ENCODE results near the gene SORCS3. TPM values are rescaled to one million over a fixed set of nuclear protein-coding genes. Genes with fewer than 3 reads are reported as not detected.
A peak's percentile ranks its signal among the peaks of the same experiment; 100 is the strongest.

SORCS3 gene
- total and polyA plus RNA-seq, 4 donors, result 0.93 TPM; not detected in 3

DNA sequence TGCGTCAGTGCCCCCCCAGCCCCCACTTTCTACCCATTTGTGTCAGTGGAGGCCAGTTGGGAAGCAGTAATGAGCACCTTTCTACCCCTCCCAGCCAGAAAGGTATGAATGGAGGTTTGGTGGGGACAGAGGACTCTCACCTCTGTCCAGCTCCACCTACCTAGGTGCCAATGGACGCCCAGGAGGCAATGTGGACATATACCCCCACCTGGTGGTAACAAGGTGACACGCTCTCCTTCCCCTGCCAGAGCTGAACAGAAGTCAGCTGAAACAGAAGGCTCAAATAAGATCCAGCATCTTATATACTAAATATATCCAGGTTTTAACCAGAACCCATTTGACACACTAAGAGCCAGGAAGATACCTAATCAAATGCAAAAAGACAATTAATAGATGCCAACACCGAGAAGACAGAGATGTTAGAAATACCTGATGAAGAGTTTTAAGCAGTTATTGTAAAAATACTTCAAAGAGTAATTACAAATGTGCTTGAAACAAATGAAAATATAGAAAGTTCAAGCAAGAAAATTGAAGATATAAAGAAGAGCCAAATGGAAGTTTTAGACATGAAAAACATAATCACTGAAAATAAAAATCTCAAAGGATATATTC lies 18.4 kb upstream of the SORCS3 start:
- TF ChIP-seq ATF3 (IDR thresholded peaks at IDR 0.05) (no peak), RAD21 (IDR thresholded peaks at IDR 0.05) (peak; percentile 71)
- TF ChIP-seq, protein P1, sequence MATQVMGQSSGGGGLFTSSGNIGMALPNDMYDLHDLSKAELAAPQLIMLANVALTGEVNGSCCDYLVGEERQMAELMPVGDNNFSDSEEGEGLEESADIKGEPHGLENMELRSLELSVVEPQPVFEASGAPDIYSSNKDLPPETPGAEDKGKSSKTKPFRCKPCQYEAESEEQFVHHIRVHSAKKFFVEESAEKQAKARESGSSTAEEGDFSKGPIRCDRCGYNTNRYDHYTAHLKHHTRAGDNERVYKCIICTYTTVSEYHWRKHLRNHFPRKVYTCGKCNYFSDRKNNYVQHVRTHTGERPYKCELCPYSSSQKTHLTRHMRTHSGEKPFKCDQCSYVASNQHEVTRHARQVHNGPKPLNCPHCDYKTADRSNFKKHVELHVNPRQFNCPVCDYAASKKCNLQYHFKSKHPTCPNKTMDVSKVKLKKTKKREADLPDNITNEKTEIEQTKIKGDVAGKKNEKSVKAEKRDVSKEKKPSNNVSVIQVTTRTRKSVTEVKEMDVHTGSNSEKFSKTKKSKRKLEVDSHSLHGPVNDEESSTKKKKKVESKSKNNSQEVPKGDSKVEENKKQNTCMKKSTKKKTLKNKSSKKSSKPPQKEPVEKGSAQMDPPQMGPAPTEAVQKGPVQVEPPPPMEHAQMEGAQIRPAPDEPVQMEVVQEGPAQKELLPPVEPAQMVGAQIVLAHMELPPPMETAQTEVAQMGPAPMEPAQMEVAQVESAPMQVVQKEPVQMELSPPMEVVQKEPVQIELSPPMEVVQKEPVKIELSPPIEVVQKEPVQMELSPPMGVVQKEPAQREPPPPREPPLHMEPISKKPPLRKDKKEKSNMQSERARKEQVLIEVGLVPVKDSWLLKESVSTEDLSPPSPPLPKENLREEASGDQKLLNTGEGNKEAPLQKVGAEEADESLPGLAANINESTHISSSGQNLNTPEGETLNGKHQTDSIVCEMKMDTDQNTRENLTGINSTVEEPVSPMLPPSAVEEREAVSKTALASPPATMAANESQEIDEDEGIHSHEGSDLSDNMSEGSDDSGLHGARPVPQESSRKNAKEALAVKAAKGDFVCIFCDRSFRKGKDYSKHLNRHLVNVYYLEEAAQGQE (IDR thresholded peaks at IDR 0.05), result no peak
- TF ChIP-seq, protein P2, sequence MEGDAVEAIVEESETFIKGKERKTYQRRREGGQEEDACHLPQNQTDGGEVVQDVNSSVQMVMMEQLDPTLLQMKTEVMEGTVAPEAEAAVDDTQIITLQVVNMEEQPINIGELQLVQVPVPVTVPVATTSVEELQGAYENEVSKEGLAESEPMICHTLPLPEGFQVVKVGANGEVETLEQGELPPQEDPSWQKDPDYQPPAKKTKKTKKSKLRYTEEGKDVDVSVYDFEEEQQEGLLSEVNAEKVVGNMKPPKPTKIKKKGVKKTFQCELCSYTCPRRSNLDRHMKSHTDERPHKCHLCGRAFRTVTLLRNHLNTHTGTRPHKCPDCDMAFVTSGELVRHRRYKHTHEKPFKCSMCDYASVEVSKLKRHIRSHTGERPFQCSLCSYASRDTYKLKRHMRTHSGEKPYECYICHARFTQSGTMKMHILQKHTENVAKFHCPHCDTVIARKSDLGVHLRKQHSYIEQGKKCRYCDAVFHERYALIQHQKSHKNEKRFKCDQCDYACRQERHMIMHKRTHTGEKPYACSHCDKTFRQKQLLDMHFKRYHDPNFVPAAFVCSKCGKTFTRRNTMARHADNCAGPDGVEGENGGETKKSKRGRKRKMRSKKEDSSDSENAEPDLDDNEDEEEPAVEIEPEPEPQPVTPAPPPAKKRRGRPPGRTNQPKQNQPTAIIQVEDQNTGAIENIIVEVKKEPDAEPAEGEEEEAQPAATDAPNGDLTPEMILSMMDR (IDR thresholded peaks at IDR 0.05; ENCODE audit: low read depth, low read length, missing input control), result peak; percentile 45
- H3K4me3 ChIP-seq (ENCODE audit: low read depth in 1 of 3, low read length in 3 of 3), result no peak overlapping the region
- DNase-seq (ENCODE audit: low spot score), result no peak
- H3K4me1 ChIP-seq (ENCODE audit: control insufficient read depth in 4 of 4, insufficient read depth in 4 of 4, low read length in 3 of 4), result no peaks in the 10 kb centered on the region
- H3K9me3 ChIP-seq (ENCODE audit: control insufficient read depth in 4 of 4, low read length in 3 of 4), result no peaks in the 10 kb centered on the region
- 31% methylated on average over 4 of the region's 4 CpGs for WGBS
- H3K27me3 ChIP-seq (ENCODE audit: control insufficient read depth in 4 of 4, insufficient read depth in 4 of 4, low read length in 3 of 4), result peaks cover 0 to 2% (median 0%) of the 10 kb centered on the region in 4 donors
- H3K9ac ChIP-seq (ENCODE audit: low read depth in 1 of 2, low read length in 2 of 2), result no peak overlapping the region
- H3K27ac ChIP-seq (ENCODE audit: low read depth in 1 of 2, low read length in 2 of 2), result no peak overlapping the region
- no peaks in the 10 kb centered on the region for H3K36me3 ChIP-seq (ENCODE audit: control insufficient read depth in 4 of 4, insufficient read depth in 3 of 4, low read depth in 1 of 4, low read length in 3 of 4)

GRCh38 chr10:104630731-104631130 lies 10.4 kb upstream of the SORCS3 start:
- no peak for DNase-seq (ENCODE audit: low spot score)
- H3K9ac ChIP-seq (ENCODE audit: low read depth in 1 of 2, low read length in 2 of 2), result no peak overlapping the region
- H3K27ac ChIP-seq (ENCODE audit: low read depth in 1 of 2, low read length in 2 of 2), result no peak overlapping the region
- H3K4me1 ChIP-seq (ENCODE audit: control insufficient read depth in 4 of 4, insufficient read depth in 4 of 4, low read length in 3 of 4), result no peaks in the 10 kb centered on the region
- H3K4me3 ChIP-seq (ENCODE audit: low read depth in 1 of 3, low read length in 3 of 3), result no peak overlapping the region
- 75% methylated on average over 26 of the region's 26 CpGs for WGBS
- TF ChIP-seq GABPA (IDR thresholded peaks at IDR 0.05 in 1 of 2, conservative IDR thresholded peaks at IDR 0.05 in 1 of 2) (no peak), RAD21 (IDR thresholded peaks at IDR 0.05) (no peak)
- peaks cover 0 to 6% (median 0%) of the 10 kb centered on the region in 4 donors for H3K27me3 ChIP-seq (ENCODE audit: control insufficient read depth in 4 of 4, insufficient read depth in 4 of 4, low read length in 3 of 4)
- no peaks in the 10 kb centered on the region for H3K9me3 ChIP-seq (ENCODE audit: control insufficient read depth in 4 of 4, low read length in 3 of 4)
- no peaks in the 10 kb centered on the region for H3K36me3 ChIP-seq (ENCODE audit: control insufficient read depth in 4 of 4, insufficient read depth in 3 of 4, low read depth in 1 of 4, low read length in 3 of 4)

DNA sequence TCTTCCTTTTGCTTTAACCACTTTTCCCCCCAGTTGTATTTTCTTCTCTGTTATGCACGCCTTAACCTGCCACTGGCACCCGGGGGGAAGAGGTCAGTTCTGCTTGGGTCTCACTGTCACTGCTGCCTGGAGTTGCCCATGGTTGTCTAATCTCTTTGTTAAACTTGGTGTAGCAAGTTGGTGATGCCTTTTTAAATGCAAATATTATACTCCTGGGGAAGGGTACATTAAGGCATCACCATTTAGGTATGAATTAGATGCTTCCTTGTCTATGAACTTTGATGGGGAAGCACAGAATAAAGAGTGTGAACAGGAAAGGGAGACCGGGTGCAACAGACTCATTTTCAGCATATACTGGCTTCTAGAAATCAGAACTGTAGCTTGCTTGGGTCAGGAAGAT lies 9.1 kb upstream of the SORCS3 start:
- no peaks in the 10 kb centered on the region for H3K9me3 ChIP-seq (ENCODE audit: control insufficient read depth in 4 of 4, low read length in 3 of 4)
- no peak overlapping the region for H3K4me3 ChIP-seq (ENCODE audit: low read depth in 1 of 3, low read length in 3 of 3)
- H3K9ac ChIP-seq (ENCODE audit: low read depth in 1 of 2, low read length in 2 of 2), result no peak overlapping the region
- peaks cover 0 to 7% (median 0%) of the 10 kb centered on the region in 4 donors for H3K27me3 ChIP-seq (ENCODE audit: control insufficient read depth in 4 of 4, insufficient read depth in 4 of 4, low read length in 3 of 4)
- H3K27ac ChIP-seq (ENCODE audit: low read depth in 1 of 2, low read length in 2 of 2), result no peak overlapping the region
- 51% methylated on average over 3 of the region's 3 CpGs for WGBS
- no peaks in the 10 kb centered on the region for H3K4me1 ChIP-seq (ENCODE audit: control insufficient read depth in 4 of 4, insufficient read depth in 4 of 4, low read length in 3 of 4)
- no peak for DNase-seq (ENCODE audit: low spot score)
- TF ChIP-seq RXRA (IDR thresholded peaks at IDR 0.05) (no peak), GABPA (IDR thresholded peaks at IDR 0.05 in 1 of 2, conservative IDR thresholded peaks at IDR 0.05 in 1 of 2) (no peak), FOXA1 (IDR thresholded peaks at IDR 0.05) (no peak), RAD21 (IDR thresholded peaks at IDR 0.05) (no peak), ATF3 (IDR thresholded peaks at IDR 0.05) (no peak), FOXA2 (IDR thresholded peaks at IDR 0.05) (no peak), EGR1 (IDR thresholded peaks at IDR 0.05; ENCODE audit: low read depth in 2 of 2) (no peak), MAX (IDR thresholded peaks at IDR 0.05) (no peak), HNF4G (IDR thresholded peaks at IDR 0.05) (no peak), JUND (IDR thresholded peaks at IDR 0.05) (no peak), SP1 (IDR thresholded peaks at IDR 0.05) (no peak)
- TF ChIP-seq, protein P1 (IDR thresholded peaks at IDR 0.05), result no peak
- no peaks in the 10 kb centered on the region for H3K36me3 ChIP-seq (ENCODE audit: control insufficient read depth in 4 of 4, insufficient read depth in 3 of 4, low read depth in 1 of 4, low read length in 3 of 4)
